SU-DHL-6 (cell line): ENCODE data around the gene PTER.

ENCODE experiments used
- EZH2phosphoT487 ChIP-seq: fragments of 200-600 bp; sonication (generic), shearing (Covaris generic); conservative IDR thresholded peaks from 2 replicates; pipeline ENCODE4 v1.6.1; 2018; ENCODE audit warnings: mild to moderate bottlenecking, antibody characterized with exemption, low read length, moderate library complexity, mixed read lengths
- TF ChIP-seq, protein P1 (sequence below): fragments of 200-600 bp; sonication (generic); IDR thresholded peaks from one replicate; pipeline ENCODE4 v1.5.1; 2017; ENCODE audit warnings: antibody characterized with exemption, mild to moderate bottlenecking, low read length, moderate library complexity; ENCODE audit not compliant: insufficient read depth, poor library complexity, severe bottlenecking

DNA sequence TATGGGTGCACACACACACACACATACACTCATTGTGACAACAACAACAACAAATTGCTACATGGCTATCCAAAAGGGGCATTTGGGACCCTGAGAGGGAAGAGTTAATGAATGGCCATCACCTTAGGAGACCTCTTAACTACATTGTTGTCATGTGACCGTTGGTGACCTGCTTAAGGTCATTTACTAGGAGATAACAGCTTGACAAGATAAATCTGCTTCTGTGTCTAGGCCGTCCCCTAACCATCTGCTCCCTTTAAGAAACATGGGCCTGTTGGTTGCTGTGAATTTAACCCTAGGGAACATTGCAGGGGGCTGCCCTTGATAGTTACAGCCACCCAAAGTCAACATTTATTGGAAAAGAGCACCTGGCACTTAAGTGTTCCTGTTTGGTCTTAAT is 55.1 kb downstream of the PTER start:
- TF ChIP-seq, protein P1, sequence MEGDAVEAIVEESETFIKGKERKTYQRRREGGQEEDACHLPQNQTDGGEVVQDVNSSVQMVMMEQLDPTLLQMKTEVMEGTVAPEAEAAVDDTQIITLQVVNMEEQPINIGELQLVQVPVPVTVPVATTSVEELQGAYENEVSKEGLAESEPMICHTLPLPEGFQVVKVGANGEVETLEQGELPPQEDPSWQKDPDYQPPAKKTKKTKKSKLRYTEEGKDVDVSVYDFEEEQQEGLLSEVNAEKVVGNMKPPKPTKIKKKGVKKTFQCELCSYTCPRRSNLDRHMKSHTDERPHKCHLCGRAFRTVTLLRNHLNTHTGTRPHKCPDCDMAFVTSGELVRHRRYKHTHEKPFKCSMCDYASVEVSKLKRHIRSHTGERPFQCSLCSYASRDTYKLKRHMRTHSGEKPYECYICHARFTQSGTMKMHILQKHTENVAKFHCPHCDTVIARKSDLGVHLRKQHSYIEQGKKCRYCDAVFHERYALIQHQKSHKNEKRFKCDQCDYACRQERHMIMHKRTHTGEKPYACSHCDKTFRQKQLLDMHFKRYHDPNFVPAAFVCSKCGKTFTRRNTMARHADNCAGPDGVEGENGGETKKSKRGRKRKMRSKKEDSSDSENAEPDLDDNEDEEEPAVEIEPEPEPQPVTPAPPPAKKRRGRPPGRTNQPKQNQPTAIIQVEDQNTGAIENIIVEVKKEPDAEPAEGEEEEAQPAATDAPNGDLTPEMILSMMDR = no peak
- no peak for TF ChIP-seq EZH2phosphoT487
